IPS DF 6.9 (cell line): Measurements from ENCODE around the gene LCP1.
A peak's percentile ranks its signal among the peaks of the same experiment; 100 is the strongest.
"Not testable (repeated sequence)": the region's sequence is repeated elsewhere in the genome, so short reads cannot be mapped to it uniquely, and the experiment has no call there.

ENCODE experiments used
- DNase-seq: peaks from one replicate; pipeline ENCODE4 v3.0.0-alpha.2; 2013; ENCODE audit warnings: low read depth, low spot score
- H3K27ac ChIP-seq: one replicate; pipeline ENCODE4 v1.5.1; 2013; ENCODE audit warnings: low read length, control low read depth
- H3K27me3 ChIP-seq: 2 replicates; pipeline ENCODE4 v1.6.1; 2013; ENCODE audit warnings: mild to moderate bottlenecking, low read length; ENCODE audit not compliant: control insufficient read depth, insufficient read depth
- H3K36me3 ChIP-seq: 2 replicates; pipeline ENCODE4 v1.6.1; 2013; ENCODE audit warnings: low read length; ENCODE audit not compliant: control insufficient read depth, insufficient read depth
- H3K4me1 ChIP-seq: 2 replicates; pipeline ENCODE4 v1.6.1; 2013; ENCODE audit warnings: low read length; ENCODE audit not compliant: control insufficient read depth, insufficient read depth
- H3K4me3 ChIP-seq: 2 replicates; pipeline ENCODE4 v1.5.1; 2013; ENCODE audit warnings: mild to moderate bottlenecking, low read length
- H3K9me3 ChIP-seq: 2 replicates; pipeline ENCODE4 v1.6.1; 2013; ENCODE audit warnings: low read length, inconsistent platforms; ENCODE audit not compliant: control insufficient read depth, insufficient read depth
- WGBS: extraction: QIAGEN DNeasy Blood & Tissue Kit; methylation state at CpG from one replicate; pipeline ENCODE4 v1.1.7; 2013; ENCODE audit warnings: mixed read lengths, missing lambda C conversion rate; ENCODE audit not compliant: insufficient read length, insufficient coverage; 5-methylcytosine and 5-hydroxymethylcytosine counted together

Gene LCP1

GRCh38 chr13:46181840-46182490, at the start of gene LCP1:
Gene LCP1 (minus strand): TSS chr13:46182177. CDS start chr13:46159662, 22,515 bp downstream.
- no peaks in the 10 kb centered on the region for H3K27me3 ChIP-seq
- H3K36me3 ChIP-seq: no peaks in the 10 kb centered on the region
- H3K4me3 ChIP-seq: no peak within 1 kb of the TSS
- no peak within 1 kb of the TSS for H3K27ac ChIP-seq
- no peak for DNase-seq
- no peaks in the 10 kb centered on the region; the same call in 1 of the 2 replicates for H3K4me1 ChIP-seq
- WGBS: no CpG with 5 or more reads among the region's 8 CpGs
- no peaks in the 10 kb centered on the region for H3K9me3 ChIP-seq

- no peak overlapping the region for H3K4me3 ChIP-seq
- H3K27me3 ChIP-seq: no peaks in the 10 kb centered on the region
- no peak for DNase-seq
- no peaks in the 10 kb centered on the region for H3K36me3 ChIP-seq
- H3K9me3 ChIP-seq: no peaks in the 10 kb centered on the region
- H3K4me1 ChIP-seq: no peaks in the 10 kb centered on the region
- H3K27ac ChIP-seq: no peak overlapping the region
- no CpG with 5 or more reads among the region's 2 CpGs for WGBS
Measured at GRCh38 chr13:46229251-46229650, 47.3 kb upstream of the LCP1 start.

GRCh38 chr13:46220234-46220633, 38.3 kb upstream of the LCP1 start:
- not testable (repeated sequence) for H3K27ac ChIP-seq, H3K36me3 ChIP-seq, H3K4me3 ChIP-seq, DNase-seq, H3K27me3 ChIP-seq, H3K9me3 ChIP-seq, H3K4me1 ChIP-seq
- no CpG with 5 or more reads among the region's 2 CpGs for WGBS

GRCh38 chr13:46214741-46215140, 32.8 kb upstream of the LCP1 start:
- DNase-seq, H3K4me1 ChIP-seq, H3K9me3 ChIP-seq, H3K4me3 ChIP-seq, H3K27me3 ChIP-seq, H3K27ac ChIP-seq, H3K36me3 ChIP-seq: not testable (repeated sequence)
- no CpG with 5 or more reads among the region's 1 CpG for WGBS

GRCh38 chr13:46213242-46213641, 31.3 kb upstream of the LCP1 start:
- Histone ChIP-seq H3K27me3 (no peaks in the 10 kb centered on the region; the same call in 1 of the 2 replicates), H3K9me3 (no peaks in the 10 kb centered on the region), H3K27ac (no peak overlapping the region), H3K4me3 (no peak overlapping the region), H3K36me3 (no peaks in the 10 kb centered on the region), H3K4me1 (no peaks in the 10 kb centered on the region)
- DNase-seq: no peak
- no CpG with 5 or more reads among the region's 3 CpGs for WGBS

- no peaks in the 10 kb centered on the region for H3K36me3 ChIP-seq
- H3K4me1 ChIP-seq: no peaks in the 10 kb centered on the region
- H3K27ac ChIP-seq: no peak within 1 kb of the TSS
- no peaks in the 10 kb centered on the region; the same call in 1 of the 2 replicates for H3K27me3 ChIP-seq
- H3K4me3 ChIP-seq: peak within 1 kb of the TSS; percentile 40; the same call in 1 of the 2 replicates
- DNase-seq: no peak
- no peaks in the 10 kb centered on the region for H3K9me3 ChIP-seq
- no CpG with 5 or more reads among the region's 53 CpGs for whole genome bisulfite sequencing
Measured at GRCh38 chr13:46211483-46212351, 29.7 kb upstream of the LCP1 start, which contains the start of gene LRRC63. Gene LRRC63 (plus strand): TSS chr13:46211928. CDS start chr13:46213035, 1,107 bp downstream.

GRCh38 chr13:46211116-46211482, 29.1 kb upstream of the LCP1 start:
- Histone ChIP-seq H3K4me1 (no peaks in the 10 kb centered on the region), H3K27me3 (no peaks in the 10 kb centered on the region; the same call in 1 of the 2 replicates), H3K4me3 (no peak overlapping the region), H3K9me3 (no peaks in the 10 kb centered on the region), H3K27ac (no peak overlapping the region), H3K36me3 (no peaks in the 10 kb centered on the region)
- DNase-seq: no peak
- no CpG with 5 or more reads among the region's 9 CpGs for WGBS

- 100% methylated on average over 1 of the region's 6 CpGs for WGBS
- Histone ChIP-seq H3K27me3 (no peaks in the 10 kb centered on the region; the same call in 1 of the 2 replicates), H3K9me3 (no peaks in the 10 kb centered on the region), H3K36me3 (no peaks in the 10 kb centered on the region), H3K27ac (no peak overlapping the region), H3K4me3 (no peak overlapping the region), H3K4me1 (no peaks in the 10 kb centered on the region)
- no peak for DNase-seq
Measured at GRCh38 chr13:46210362-46211083, 28.5 kb upstream of the LCP1 start.

GRCh38 chr13:46207828-46208227, 25.9 kb upstream of the LCP1 start:
- Histone ChIP-seq H3K27ac (no peak overlapping the region), H3K27me3 (no peaks in the 10 kb centered on the region; the same call in 1 of the 2 replicates), H3K4me3 (no peak overlapping the region), H3K9me3 (no peaks in the 10 kb centered on the region), H3K36me3 (no peaks in the 10 kb centered on the region), H3K4me1 (no peaks in the 10 kb centered on the region)
- no CpG with 5 or more reads among the region's 7 CpGs for WGBS
- DNase-seq: no peak

- Histone ChIP-seq H3K4me1 (no peaks in the 10 kb centered on the region), H3K4me3 (no peak overlapping the region), H3K27me3 (no peaks in the 10 kb centered on the region), H3K36me3 (no peaks in the 10 kb centered on the region), H3K27ac (no peak overlapping the region), H3K9me3 (no peaks in the 10 kb centered on the region)
- no peak for DNase-seq
- no CpG with 5 or more reads among the region's 1 CpG for WGBS
Measured at GRCh38 chr13:46206143-46206542, 24.2 kb upstream of the LCP1 start.
